ENCODE results near the gene HBP1.

The HBP1 gene

GRCh38 chr7:107172276-107173032 lies 3.7 kb downstream of the HBP1 start:
- H3K4me3 ChIP-seq (ENCODE audit: low read length): no peak overlapping the region
- no peaks in the 10 kb centered on the region for H3K36me3 ChIP-seq (ENCODE audit: insufficient read depth, low read depth, low read length)
- no peak overlapping the region for H3K27ac ChIP-seq (ENCODE audit: low read length)
- peak overlapping the region; percentile 62; the same call in 1 of the 2 replicates for H3K9ac ChIP-seq (ENCODE audit: low read depth, low read length)
- peaks cover 21% of the 10 kb centered on the region for H3K4me1 ChIP-seq (ENCODE audit: insufficient read depth, low read length)
- no peaks in the 10 kb centered on the region for H3K9me3 ChIP-seq (ENCODE audit: insufficient read depth, low read depth, low read length)
- H3K27me3 ChIP-seq (ENCODE audit: insufficient read depth, low read length): no peaks in the 10 kb centered on the region

GRCh38 chr7:107173191-107173590 lies 4.4 kb downstream of the HBP1 start:
- peak overlapping the region; percentile 37; the same call in 1 of the 2 replicates for H3K4me3 ChIP-seq (ENCODE audit: low read length)
- H3K27ac ChIP-seq (ENCODE audit: low read length): peak overlapping the region; percentile 44
- H3K36me3 ChIP-seq (ENCODE audit: insufficient read depth, low read depth, low read length): no peaks in the 10 kb centered on the region
- H3K9me3 ChIP-seq (ENCODE audit: insufficient read depth, low read depth, low read length): no peaks in the 10 kb centered on the region
- peaks cover 21% of the 10 kb centered on the region for H3K4me1 ChIP-seq (ENCODE audit: insufficient read depth, low read length)
- no peaks in the 10 kb centered on the region for H3K27me3 ChIP-seq (ENCODE audit: insufficient read depth, low read length)
- H3K9ac ChIP-seq (ENCODE audit: low read depth, low read length): peak overlapping the region; percentile 62; the same call in 1 of the 2 replicates

DNA sequence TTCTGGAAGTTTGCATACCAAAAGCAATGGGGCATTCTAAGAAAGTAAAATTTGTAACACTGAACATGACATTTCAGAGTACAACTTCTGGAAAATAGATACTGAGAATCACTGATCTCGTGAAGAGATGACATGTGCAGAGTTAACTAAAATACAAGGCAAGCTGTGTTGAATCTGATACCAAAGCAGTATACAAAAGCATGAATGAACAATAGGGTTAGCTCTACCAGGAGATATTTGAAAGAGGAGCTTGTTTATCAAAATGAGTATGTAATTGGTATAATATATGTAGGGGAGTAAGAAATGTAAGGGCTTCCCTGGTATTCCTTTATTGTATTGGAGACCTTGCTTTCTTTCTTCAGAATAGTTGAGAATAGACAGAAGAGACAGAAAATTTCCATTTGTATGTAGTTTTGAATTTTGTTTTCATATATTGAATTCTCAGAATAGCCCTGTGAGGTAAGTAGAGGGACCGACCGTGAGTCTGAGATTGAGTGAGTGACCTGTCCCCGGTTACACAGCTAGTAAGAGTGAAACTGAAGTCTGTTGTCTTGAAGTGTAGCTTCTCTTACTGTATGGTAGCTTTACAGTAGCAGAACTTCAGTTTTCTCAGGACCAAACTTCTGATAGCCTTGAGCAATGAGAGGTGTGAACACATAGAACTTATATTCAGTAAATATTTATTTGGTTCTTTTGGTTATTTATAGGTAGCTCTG lies 5.0 kb downstream of the HBP1 start:
- peak overlapping the region; percentile 44 for H3K27ac ChIP-seq (ENCODE audit: low read length)
- no peaks in the 10 kb centered on the region for H3K9me3 ChIP-seq (ENCODE audit: insufficient read depth, low read depth, low read length)
- H3K4me3 ChIP-seq (ENCODE audit: low read length): peak overlapping the region; percentile 37
- peak overlapping the region; percentile 62; the same call in 1 of the 2 replicates for H3K9ac ChIP-seq (ENCODE audit: low read depth, low read length)
- H3K27me3 ChIP-seq (ENCODE audit: insufficient read depth, low read length): no peaks in the 10 kb centered on the region
- no peaks in the 10 kb centered on the region for H3K36me3 ChIP-seq (ENCODE audit: insufficient read depth, low read depth, low read length)
- peaks cover 21% of the 10 kb centered on the region for H3K4me1 ChIP-seq (ENCODE audit: insufficient read depth, low read length)

GRCh38 chr7:107179326-107180164 lies 10.7 kb downstream of the HBP1 start:
- Histone ChIP-seq H3K4me3 (ENCODE audit: low read length) (no peak overlapping the region), H3K27ac (ENCODE audit: low read length) (no peak overlapping the region), H3K9ac (ENCODE audit: low read depth, low read length) (no peak overlapping the region)

DNA sequence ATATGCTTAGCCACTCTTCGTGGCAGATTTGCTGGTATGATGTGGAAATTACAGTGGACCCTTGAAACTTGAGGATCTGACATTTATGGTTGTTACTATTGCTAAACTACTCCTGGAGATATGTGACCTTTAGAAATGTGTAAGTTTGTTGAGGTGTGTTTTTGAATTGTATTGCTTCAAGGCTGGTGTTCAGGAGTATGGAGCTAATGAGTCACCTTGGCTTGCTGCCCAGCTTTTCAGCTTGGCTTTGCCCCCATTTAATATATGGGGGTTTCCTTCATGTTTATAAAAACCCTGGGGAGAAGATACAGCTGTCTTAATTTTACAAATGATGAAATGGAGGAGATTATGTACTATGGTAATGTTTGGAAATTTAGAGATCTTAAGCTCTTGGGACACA lies 11.6 kb downstream of the HBP1 start:
- H3K27me3 ChIP-seq (ENCODE audit: insufficient read depth, low read length): no peaks in the 10 kb centered on the region
- H3K27ac ChIP-seq (ENCODE audit: low read length): no peak overlapping the region
- no peaks in the 10 kb centered on the region for H3K4me1 ChIP-seq (ENCODE audit: insufficient read depth, low read length)
- no peak overlapping the region for H3K9ac ChIP-seq (ENCODE audit: low read depth, low read length)
- peaks cover 42% of the 10 kb centered on the region for H3K36me3 ChIP-seq (ENCODE audit: insufficient read depth, low read depth, low read length)
- H3K4me3 ChIP-seq (ENCODE audit: low read length): no peak overlapping the region
- no peaks in the 10 kb centered on the region for H3K9me3 ChIP-seq (ENCODE audit: insufficient read depth, low read depth, low read length)

More at GRCh38 chr7:107179326-107180164, 10.7 kb downstream of the HBP1 start:
- Histone ChIP-seq H3K36me3 (ENCODE audit: insufficient read depth, low read depth, low read length) (peaks cover 34% of the 10 kb centered on the region), H3K4me1 (ENCODE audit: insufficient read depth, low read length) (peaks cover 3% of the 10 kb centered on the region), H3K9me3 (ENCODE audit: insufficient read depth, low read depth, low read length) (no peaks in the 10 kb centered on the region), H3K27me3 (ENCODE audit: insufficient read depth, low read length) (no peaks in the 10 kb centered on the region)

DNA sequence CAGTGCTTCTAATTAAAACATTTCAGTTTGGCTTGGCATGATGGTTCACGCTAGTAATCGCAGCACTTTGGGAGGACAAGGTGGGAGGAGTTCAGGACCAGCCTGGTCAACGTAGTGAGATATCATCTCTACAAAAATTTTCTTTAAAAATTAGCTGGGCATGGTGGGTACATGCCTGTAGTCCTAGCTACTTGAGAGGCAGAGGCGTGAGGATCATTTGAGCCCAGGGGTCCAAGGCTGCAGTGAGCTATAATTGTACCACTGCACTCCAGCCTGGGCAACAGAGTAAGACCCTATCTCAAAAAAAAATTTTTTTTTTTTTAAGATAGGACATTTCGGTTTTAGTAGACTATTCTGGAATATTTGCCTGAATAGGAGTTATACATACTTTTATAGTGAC lies 12.4 kb downstream of the HBP1 start:
- Histone ChIP-seq H3K27ac (ENCODE audit: low read length) (no peak overlapping the region), H3K4me3 (ENCODE audit: low read length) (no peak overlapping the region), H3K9me3 (ENCODE audit: insufficient read depth, low read depth, low read length) (no peaks in the 10 kb centered on the region), H3K27me3 (ENCODE audit: insufficient read depth, low read length) (no peaks in the 10 kb centered on the region), H3K36me3 (ENCODE audit: insufficient read depth, low read depth, low read length) (peaks cover 50% of the 10 kb centered on the region), H3K9ac (ENCODE audit: low read depth, low read length) (no peak overlapping the region), H3K4me1 (ENCODE audit: insufficient read depth, low read length) (no peaks in the 10 kb centered on the region)

DNA sequence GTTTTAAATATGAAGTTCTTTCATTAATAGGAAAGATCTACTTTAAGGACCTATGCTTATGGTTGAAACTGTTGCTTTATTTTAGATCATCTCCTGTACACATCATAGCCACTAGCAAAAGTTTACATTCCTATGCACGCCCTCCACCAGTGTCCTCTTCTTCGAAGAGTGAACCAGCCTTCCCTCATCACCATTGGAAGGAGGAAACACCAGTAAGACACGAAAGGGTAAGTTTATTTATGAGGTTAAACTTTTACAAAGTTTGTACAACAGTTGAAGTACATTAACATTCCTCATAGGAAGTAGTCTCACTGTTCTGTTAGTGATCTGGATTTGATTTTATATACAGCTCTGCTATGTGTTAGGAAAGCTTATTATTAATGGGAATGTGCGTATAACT lies 16.9 kb downstream of the HBP1 start:
- no peak overlapping the region for H3K9ac ChIP-seq (ENCODE audit: low read depth, low read length)
- no peaks in the 10 kb centered on the region for H3K9me3 ChIP-seq (ENCODE audit: insufficient read depth, low read depth, low read length)
- H3K27ac ChIP-seq (ENCODE audit: low read length): no peak overlapping the region
- peaks cover 82% of the 10 kb centered on the region for H3K36me3 ChIP-seq (ENCODE audit: insufficient read depth, low read depth, low read length)
- no peak overlapping the region for H3K4me3 ChIP-seq (ENCODE audit: low read length)
- no peaks in the 10 kb centered on the region for H3K27me3 ChIP-seq (ENCODE audit: insufficient read depth, low read length)
- no peaks in the 10 kb centered on the region for H3K4me1 ChIP-seq (ENCODE audit: insufficient read depth, low read length)

DNA sequence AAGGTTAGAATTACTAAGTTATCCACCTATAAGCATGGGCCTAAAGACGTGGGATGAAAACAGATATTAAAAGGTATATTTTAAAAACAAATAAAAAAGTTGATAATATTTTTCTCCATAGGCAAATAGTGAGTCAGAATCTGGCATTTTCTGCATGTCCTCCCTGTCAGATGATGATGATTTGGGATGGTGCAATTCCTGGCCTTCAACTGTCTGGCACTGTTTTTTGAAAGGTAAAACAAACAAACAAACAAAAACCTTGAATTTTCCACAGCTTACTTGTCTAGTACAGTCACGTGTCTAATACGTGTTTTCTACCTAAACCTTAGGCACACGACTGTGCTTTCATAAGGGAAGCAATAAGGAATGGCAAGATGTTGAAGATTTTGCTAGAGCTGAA lies 17.4 kb downstream of the HBP1 start:
- no peak overlapping the region for H3K27ac ChIP-seq (ENCODE audit: low read length)
- H3K4me3 ChIP-seq (ENCODE audit: low read length): no peak overlapping the region
- H3K36me3 ChIP-seq (ENCODE audit: insufficient read depth, low read depth, low read length): peaks cover 87% of the 10 kb centered on the region
- H3K4me1 ChIP-seq (ENCODE audit: insufficient read depth, low read length): no peaks in the 10 kb centered on the region
- H3K27me3 ChIP-seq (ENCODE audit: insufficient read depth, low read length): no peaks in the 10 kb centered on the region
- H3K9ac ChIP-seq (ENCODE audit: low read depth, low read length): no peak overlapping the region
- H3K9me3 ChIP-seq (ENCODE audit: insufficient read depth, low read depth, low read length): no peaks in the 10 kb centered on the region

- Histone ChIP-seq H3K4me3 (ENCODE audit: low read length) (no peak overlapping the region), H3K27me3 (ENCODE audit: insufficient read depth, low read length) (no peaks in the 10 kb centered on the region), H3K9me3 (ENCODE audit: insufficient read depth, low read depth, low read length) (no peaks in the 10 kb centered on the region), H3K4me1 (ENCODE audit: insufficient read depth, low read length) (no peaks in the 10 kb centered on the region), H3K27ac (ENCODE audit: low read length) (no peak overlapping the region), H3K36me3 (ENCODE audit: insufficient read depth, low read depth, low read length) (peaks cover 84% of the 10 kb centered on the region), H3K9ac (ENCODE audit: low read depth, low read length) (no peak overlapping the region)
These were observed 19.0 kb downstream of the HBP1 start for GRCh38 chr7:107187774-107188173.

DNA sequence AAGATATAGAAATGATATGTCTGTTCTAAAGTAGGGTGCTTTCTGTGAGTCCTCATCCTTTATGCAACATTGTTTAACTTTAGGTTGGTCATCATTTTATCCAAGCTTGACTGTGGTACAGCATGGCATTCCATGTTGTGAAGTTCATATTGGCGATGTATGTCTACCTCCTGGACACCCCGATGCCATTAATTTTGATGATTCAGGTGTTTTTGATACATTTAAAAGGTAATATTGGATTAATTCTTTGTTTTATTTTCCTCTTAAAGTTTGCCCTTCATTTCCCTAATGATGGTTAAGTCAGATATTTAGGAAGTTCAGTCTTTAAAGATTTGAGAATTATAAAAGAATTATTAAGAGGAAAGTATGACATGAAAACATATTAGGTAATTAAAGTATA lies 21.3 kb downstream of the HBP1 start:
- Histone ChIP-seq H3K9ac (ENCODE audit: low read depth, low read length) (no peak overlapping the region), H3K36me3 (ENCODE audit: insufficient read depth, low read depth, low read length) (peaks cover 65% of the 10 kb centered on the region), H3K4me3 (ENCODE audit: low read length) (no peak overlapping the region), H3K4me1 (ENCODE audit: insufficient read depth, low read length) (no peaks in the 10 kb centered on the region), H3K9me3 (ENCODE audit: insufficient read depth, low read depth, low read length) (no peaks in the 10 kb centered on the region), H3K27ac (ENCODE audit: low read length) (no peak overlapping the region), H3K27me3 (ENCODE audit: insufficient read depth, low read length) (no peaks in the 10 kb centered on the region)

DNA sequence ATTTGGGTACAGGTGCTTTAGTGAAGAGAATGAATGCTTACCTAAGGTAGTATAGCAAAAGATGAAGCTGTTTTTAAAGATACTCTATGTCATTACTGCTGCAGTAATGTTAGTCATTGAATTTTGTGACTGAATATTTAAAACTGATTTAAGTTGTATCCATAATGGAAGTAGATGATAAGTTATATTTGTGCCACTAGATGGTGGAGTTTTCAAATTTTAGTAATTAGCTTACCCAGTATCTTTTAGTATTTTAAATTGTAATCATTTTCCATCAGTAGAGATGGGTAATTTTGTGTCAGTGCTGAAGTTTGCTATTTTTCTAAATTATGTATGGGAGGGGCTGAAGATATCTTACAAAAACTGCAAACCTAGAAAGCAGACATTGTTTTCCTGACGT lies 25.2 kb downstream of the HBP1 start:
- Histone ChIP-seq H3K9me3 (ENCODE audit: insufficient read depth, low read depth, low read length) (no peaks in the 10 kb centered on the region), H3K4me1 (ENCODE audit: insufficient read depth, low read length) (no peaks in the 10 kb centered on the region), H3K36me3 (ENCODE audit: insufficient read depth, low read depth, low read length) (peaks cover 59% of the 10 kb centered on the region), H3K4me3 (ENCODE audit: low read length) (no peak overlapping the region), H3K27ac (ENCODE audit: low read length) (no peak overlapping the region), H3K27me3 (ENCODE audit: insufficient read depth, low read length) (no peaks in the 10 kb centered on the region), H3K9ac (ENCODE audit: low read depth, low read length) (no peak overlapping the region)
